ENCODE results near the gene SKA3.
A peak's percentile ranks its signal among the peaks of the same experiment; 100 is the strongest.
"Not testable (repeated sequence)": the region's sequence is repeated elsewhere in the genome, so short reads cannot be mapped to it uniquely, and the experiment has no call there.

SKA3 gene

DNA sequence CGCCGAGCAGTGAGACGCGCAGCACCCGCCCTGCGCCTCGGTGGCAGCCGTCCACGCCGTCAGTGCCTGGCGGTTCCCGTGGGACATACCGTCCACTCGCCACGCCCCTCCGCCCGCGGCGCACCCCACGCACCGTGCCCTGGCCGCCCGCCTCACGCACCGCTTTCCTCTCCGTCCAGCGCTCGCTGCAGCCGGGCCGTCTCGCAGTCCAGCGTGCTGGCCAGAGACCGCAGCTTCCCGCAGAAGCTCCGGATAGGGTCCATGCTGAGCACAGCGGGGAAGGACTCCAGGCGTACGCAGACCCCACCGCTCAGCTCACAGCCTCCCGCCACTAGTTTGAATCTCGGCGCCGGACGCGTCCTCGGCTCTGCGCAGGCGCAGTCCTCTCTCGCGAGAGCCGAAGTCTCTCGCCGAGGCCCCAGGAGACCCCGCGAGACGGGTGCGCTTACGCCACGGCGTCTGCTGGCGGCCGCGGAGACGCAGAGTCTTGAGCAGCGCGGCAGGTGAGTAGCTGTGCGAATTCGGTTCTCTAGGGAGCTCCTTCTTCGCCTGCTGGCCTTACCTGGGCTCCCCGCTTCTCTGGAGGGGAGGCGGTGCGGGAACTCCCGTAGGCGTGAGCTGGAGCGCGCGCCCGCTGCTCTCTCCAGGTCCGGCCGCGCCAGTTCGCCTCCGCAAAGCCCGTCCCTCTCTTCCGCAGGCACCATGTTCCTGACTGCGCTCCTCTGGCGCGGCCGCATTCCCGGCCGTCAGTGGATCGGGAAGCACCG is at the start of gene SKA3, which contains the start of gene MRPL57:
Gene SKA3, minus strand, starts transcription at position 338 of the 767 bp plus-strand sequence. Its CDS starts 75 bp downstream, at position 263.
Gene MRPL57, plus strand, starts transcription at position 444 of the 767 bp plus-strand sequence. Its CDS starts 259 bp downstream, at position 703.
- DNase-seq: peak; percentile 95

DNA sequence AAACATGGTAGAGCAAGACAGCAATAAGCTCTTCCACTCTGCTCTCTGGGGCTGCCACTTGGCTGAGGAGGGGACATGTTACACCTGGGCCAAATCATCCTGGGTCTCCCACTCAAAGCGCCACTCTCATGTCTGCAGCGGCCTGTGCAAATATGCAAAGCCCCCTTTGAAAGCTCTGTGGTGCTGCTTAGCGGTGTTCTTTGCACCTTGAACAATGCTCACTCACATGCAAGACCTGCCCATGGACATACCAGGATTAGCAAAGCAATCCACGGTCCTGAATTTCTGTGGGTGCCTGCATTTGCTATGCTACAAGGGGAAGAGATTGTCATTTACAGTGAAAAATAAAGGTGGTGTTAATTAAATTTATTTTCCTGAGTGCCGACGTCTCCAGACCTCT is 48.7 kb upstream of the SKA3 start:
- no peak for DNase-seq

DNA sequence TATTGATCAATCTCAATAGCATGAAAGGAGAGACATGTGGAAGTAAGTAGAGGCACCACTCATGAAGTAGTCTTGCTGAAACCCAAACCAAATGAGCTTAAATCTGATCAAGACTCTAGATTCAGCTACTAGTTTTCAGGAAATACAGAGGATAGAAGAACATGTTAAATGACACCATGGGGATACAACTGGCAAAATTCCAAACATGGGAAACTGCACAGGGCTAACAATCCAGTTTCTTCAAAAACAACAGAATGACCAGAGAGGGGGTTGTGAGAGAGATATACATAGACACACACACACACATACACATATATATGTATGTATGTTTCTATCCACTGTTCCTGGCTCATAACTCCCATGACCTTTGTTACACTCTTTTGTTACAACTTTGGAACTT is 44.9 kb upstream of the SKA3 start:
- DNase-seq: no peak

DNA sequence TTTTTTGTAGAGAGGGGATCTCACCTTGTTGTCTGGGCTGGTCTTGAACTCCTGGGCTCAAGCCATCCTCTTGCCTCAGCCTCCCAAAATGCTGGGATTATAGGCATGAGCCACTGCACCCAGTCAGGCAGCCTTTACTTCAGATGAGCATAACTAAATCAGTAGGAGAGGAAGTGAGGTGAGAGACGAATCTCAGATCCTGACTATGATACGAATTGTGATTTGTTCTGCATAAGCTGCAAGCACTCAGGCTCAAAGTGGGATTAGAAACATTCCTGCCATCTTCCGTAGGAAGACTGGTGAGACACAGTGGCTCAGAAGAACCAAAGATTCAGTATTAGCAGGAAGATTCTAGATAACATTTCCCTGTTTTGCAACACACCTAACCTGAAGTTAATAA is 43.4 kb upstream of the SKA3 start:
- DNase-seq: not testable (repeated sequence)

DNA sequence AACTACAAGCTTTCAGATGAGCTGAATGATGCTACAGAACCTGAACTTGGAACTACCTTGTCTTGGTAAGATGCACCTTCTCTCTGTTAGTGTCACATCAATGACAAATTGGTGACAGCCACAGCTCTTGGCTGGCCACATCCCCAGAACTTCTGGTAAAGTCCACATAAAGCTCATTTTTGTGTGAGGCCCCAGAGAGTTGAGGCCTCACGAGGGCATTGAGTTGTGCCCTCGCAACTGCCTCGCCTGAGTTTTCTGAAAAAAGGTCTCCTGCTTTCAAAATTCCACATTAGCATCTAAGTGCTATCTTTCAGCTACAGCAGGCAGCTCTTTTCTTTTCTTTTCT is 42.7 kb upstream of the SKA3 start:
- no peak for DNase-seq

DNA sequence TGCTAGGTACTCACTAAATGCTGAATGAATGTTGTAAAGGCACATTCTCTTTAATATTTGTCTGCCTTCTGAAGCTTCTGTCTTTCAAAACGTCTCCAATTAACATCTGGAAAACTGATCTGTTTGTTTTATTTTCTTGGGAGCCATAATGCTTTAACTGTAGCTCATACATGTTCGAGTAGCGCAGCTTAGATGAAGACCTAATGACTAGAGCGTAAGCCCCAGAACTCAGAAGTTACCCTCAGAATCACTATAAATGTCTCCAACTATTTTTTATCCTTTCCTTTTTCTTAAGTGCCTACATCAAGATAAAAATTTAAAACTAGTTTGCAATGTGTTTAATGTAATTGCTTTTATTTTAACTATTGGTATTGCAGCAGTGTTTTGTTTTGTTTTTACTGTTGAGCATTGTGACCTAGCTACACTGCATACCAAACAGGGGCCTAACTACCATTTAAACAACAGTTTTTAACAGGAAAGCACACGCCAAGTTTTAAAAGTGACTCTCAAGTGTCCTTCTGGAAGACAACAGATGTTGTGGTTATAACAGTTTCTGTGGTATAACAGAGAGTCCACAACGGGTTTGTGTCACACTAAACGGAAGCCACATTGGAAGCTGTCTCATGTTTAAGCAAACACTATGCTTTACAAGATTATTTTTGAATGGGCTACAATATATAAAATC is 42.1 kb upstream of the SKA3 start:
- DNase-seq: no peak

DNA sequence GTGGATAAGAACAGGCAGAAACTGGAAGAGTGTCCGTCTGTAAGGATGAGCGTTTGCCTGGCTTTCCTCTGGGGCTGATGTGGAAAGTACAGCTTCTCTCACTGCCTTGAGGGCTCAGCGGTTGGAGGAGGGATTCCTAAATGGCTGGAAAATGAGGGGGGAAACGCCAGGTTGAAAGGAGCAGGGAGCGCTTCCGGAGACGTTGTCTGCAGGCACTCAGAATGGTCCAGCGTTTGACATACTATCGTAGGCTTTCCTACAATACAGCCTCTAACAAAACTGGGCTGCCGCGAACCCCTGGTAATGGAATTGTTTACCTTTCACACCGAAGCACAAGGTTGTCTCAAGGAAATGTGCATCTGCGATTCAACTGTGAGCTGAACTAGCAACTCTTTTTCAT is 40.0 kb upstream of the SKA3 start:
- no peak for DNase-seq

DNA sequence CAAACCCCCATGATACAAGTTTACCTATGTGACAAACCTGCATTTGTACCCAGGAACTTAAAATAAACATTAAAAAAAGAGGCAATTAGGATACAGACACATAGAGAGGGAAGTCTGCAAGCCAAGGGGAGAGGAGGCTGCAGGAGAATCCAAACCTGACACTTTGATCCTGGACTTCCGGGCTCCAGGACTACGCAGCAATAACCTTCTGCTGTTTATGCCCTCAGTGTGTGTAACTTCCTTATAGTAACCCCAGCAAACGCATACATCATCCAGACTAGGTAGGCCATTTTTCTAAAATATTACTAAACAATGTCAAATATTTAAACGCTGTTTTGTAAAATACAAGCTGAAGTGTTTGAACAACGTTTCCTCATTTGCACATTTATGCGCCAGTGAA is 39.1 kb upstream of the SKA3 start:
- DNase-seq: not testable (repeated sequence)

DNA sequence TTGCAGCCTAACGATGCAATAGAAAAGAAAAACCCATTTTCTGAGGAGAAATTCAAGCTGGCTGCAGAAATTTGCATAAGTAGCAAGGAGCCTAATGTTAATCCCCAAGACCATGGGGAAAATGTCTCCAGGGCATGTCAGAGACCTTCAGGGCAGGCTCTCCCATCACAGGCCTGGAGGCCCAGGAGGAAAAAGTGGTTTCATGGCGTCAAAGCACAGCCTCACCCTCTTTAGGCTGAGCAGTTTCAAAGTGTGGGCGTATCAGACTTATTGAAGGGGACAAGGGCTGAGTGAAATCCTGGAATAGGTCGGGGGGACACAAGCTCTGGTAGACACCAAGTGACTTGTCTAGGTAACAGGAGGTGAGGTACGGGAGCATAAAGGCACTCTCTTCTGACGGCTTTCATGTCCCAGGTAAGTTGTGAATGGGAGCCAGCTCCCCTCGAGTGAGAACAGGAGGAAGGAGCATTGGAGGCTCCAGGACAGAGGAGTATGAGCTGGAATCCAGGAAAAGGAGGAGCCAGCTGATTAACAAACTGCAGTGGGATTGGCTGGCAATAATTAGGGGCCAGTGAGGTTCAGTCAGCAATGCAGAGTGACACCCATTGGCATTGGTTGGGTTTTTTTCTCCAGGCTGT is 35.9 kb upstream of the SKA3 start:
- no peak for DNase-seq

DNA sequence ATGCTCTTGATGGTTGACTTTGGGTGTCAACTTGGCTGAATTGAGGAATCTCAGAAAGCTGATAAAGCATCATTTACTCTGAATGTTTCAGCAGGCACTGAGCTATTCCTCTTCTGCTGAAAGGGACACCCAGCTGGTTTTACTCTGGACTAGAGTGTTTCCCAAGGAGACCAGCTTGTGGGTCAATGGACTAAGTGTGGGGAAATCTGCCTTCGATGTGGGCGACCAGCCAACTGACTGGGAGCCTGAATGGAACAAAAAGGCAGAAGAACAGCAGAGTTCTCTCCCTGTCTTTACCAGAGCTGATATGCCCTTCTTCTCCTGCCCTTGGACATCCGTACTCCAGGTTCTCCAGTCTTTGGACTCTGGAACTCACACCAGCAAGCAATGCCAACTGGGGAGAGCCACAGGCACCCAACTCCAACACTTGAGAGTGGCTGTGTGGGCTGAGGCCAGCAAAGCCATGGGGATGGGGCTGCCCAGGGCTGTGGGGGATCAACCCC is 32.4 kb upstream of the SKA3 start:
- no peak for DNase-seq

DNA sequence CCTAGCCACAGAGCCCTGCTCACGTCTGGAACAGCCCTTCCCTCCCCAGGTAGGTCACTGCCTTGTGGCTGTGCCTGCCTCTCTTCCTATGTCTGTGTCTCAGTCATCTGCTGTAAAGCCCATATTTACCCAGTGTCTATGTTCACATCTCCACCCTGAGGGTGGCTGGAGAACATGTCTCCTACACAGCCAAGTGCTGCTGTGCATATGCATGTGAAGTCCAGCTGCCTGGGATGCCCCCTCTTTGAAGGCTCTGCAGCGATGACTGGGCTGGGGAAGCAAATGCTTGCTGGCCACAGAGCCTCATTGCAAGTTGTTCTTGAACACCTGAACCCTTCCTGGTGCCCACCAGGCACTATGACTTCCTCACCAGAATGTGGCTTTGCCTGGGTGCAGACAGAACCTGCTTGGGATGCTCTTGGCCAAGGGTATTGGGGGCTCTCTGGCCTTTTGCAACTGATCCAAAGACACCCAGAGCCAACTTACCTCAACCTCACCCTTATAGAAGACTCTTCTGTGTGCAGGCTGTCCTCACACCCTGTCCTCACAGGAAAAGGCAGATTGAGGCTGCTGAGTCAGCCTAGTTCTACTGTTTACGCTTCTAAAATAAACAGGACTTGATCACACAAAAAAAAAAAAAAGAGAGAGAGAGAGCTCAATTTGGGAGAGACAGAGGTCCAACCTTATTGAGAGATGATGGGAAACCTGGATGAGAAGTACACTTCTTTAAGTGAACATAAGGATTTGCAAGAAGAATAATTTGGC is 26.6 kb upstream of the SKA3 start:
- DNase-seq: no peak

DNA sequence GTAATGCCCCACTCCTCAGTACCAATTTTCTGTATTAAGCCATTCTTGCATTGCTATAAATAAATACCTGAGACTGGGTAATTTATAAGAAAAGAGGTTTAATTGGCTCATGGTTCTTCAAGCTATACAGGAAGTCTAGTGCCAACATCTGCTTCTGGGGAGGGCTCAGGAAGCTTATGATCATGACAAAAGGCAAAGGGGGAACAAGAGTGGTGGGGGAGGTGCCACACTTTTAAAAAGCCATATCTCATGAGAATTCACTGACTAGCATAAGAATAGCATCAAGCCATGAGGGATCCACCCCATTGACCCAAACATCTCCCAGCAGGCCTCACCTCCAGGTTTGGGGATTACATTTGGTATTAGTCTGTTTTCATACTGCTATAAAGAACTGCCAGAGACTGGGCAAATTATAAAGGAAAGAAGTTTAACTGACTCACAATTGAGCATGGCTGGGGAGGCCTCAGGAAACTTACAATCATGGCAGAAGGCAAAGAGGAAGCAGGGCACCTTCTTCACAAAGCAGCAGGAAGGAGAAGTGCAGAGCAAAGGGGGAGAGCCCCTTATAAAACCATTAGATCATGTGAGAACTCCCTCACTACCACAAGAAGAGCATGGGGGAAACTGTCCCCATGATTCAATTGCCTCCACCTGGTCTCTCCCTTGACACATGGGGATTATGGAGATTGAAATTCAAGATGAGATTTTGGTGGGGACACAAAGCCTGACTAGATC is 25.3 kb upstream of the SKA3 start:
- not testable (repeated sequence) for DNase-seq

DNA sequence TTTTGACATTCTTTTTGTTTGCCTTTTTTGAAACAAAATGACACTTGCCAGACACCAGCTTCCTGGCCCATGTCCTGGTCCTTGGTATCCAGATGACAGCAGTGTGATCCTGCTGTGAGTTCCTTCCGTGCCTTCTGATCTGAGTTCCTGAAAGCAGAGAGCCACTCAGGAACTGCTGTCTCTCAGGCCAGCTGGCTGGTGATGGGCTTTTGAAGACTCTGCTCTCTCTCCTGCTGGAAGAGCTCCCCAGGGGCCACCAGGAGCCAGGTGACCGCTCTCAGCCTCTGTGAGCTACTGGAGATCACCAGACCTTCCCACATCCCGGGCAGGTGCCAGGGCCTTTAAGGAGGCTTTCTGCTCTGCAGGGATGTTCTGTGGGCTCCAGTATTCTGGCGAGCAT is 22.0 kb upstream of the SKA3 start:
- not testable (repeated sequence) for DNase-seq

DNA sequence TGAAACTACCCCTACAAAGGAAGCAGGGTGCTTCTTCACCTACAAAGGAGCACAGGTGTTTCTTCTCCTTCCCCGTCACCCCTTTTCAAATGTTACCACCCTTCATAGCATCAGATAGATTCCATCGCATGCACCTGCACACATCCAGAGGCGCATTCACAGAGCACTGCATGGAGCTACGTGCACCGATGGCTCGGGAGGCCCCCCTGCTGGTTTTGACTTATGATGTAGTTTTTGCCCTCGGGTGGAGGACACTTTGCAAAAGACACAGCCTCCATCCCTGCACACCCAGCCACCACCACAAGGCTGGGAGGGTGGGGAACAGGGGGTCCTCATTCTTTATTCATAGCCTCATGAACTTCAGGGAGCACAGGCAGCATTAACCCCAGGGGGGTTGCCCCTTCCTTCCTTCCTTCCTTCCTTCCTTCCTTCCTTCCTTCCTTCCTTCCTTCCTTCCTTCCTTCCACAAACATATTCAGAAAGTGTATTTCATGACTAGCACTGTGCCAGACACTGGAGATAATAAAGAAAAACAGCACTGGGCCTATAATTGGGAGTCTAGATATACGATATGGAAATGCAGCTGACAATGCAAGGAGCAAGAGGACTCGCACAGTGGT is 21.4 kb upstream of the SKA3 start:
- DNase-seq: not testable (repeated sequence)

DNA sequence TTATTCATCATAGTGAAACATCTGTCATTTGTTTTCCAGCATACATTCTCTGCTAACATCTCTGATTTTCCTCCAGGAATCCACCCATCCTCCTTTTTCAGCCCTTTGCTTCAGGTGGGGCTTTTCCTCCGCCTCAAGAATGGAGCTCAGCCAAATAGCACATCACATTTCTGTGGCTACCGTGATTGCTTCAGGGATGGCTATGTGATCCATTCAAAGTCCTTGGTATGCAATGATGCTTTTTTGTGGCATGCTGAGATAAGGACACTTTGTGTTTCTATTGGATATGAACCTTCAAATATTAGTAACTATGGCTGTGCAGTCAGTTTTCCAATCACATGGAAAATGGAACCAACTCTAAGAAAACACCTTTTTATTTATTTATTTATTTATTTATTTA is 18.4 kb upstream of the SKA3 start:
- not testable (repeated sequence) for DNase-seq

DNA sequence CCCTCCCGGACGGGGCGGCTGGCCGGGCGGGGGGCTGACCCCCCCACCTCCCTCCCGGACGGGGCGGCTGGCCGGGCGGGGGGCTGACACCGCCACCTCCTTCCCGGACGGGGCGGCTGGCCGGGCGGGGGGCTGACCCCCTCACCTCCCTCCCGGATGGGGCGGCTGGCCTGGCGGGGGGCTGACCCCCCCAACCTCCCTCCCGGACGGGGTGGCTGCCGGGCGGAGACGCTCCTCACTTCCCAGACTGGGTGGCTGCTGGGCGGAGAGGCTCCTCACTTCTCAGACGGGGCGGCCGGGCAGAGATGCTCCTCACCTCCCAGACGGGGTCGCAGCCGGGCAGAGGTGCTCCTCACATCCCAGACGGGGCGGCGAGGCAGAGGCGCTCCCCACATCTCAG is 10.1 kb upstream of the SKA3 start:
- not testable (repeated sequence) for DNase-seq

DNA sequence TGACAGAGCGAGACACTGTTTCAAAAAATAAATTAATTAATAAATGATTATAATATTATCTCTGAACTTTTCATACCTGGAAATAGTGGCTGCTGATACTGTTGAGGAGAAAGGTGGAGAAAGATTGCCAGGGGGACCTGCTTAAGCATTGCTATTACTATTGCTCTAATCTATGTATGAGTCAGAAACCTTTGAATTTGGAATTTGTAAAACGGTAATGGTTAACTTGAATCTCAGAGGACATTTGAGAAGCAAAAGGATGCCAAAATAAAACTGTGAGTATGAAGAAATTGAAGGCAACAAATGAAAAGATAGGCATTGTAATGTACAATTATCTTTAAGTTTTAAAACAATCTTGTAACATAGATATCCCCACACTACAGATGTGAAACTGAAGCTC is 5.3 kb upstream of the SKA3 start:
- no peak for DNase-seq

DNA sequence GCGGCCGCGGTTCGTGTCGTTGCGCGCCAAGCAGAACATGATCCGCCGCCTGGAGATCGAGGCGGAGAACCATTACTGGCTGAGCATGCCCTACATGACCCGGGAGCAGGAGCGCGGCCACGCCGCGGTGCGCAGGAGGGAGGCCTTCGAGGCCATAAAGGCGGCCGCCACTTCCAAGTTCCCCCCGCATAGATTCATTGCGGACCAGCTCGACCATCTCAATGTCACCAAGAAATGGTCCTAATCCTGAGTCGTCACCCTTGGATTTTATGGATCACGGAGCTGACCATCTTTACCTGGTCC is 581 bp upstream of the SKA3 start:
- no peak for DNase-seq

DNA sequence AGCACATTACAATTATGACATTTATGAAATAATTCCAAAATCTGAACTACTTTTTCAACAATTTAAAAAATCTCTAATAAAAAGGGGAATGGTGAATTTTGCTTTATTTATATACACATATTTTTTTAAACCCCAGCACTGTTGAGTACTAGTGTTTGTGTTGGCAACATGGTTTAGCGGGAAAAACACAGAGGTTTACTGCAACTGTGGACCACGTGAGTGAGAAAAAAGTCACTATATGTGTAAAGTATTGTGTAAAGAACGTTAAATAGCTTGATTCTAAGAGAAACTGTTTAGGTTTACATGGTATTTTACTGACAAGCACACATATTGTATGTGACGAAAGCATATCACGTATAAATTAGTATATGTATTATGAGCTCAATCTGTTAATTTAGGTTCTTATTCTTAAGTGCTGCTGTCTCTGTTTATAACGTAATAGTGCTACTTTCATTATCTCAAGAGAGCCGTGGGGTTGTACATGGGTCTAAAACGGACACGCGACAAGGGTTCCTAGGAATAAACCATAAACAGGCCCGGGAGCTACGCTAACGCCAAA is 617 bp downstream of the SKA3 start:
- DNase-seq: no peak

DNA sequence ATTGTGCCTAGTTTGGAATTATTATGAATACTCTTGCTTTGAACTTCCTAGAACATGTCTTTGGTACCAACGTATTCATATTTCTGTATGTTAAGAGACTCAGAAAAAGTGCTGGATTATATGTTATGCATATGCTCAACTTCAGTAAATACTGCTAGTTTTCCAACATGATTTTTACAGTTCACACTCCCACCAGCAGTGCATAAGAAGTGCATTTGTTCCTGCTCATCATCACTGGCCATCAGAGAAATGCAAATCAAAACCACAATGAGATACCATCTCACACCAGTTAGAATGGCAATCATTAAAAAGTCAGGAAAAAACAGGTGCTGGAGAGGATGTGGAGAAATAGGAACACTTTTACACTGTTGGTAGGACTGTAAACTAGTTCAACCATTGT is 2.6 kb downstream of the SKA3 start:
- DNase-seq: not testable (repeated sequence)

DNA sequence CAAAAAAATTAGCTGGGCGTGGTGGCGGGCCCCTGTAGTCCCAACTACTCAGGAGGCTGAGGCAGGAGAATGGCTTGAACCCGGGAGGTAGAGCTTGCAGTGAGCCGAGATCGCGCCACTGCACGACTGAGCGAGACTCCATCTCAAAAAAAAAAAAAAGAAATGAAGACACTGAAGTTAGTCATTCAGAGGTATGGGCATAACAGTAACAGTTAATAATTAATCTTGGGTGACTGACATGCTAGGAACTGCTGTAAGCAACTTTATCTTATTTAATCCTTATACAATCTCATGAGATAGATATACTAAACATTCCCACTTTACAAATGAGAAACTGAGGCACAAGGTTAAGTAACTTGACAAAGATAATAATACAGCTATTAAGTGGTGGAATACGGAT is 4.9 kb downstream of the SKA3 start:
- DNase-seq: no peak

DNA sequence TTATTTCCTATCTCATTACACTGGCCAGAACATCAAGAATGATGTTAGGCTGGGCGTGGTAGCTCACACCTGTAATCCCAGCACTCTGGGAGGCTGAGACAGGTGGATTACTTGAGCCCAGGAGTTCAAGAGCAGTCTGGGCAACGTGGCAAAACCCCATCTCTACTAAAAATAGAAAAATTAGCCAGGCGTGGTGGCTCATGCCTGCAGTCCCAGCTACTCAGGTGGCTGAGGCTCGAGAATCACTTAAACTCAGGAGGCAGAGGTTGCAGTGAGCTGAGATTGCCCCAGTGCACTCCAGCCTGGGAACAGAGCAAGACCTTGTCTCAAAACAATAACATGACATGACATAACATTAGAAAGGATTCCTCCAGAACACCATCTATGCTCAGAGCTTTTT is 10.7 kb downstream of the SKA3 start:
- DNase-seq: not testable (repeated sequence)

Measured in activated CD4-positive, alpha-beta T cell treated with anti-CD3 and anti-CD28 coated beads for 48 hours (primary cell).